HepG2 (cell line): ENCODE measurements around the gene C11orf24. TPM values are rescaled to one million over a fixed set of nuclear protein-coding genes. Genes with fewer than 3 reads are reported as not detected.

Experiments
- AGO2 ChIP-seq: fragments of 200-400 bp; formaldehyde crosslinking; optimal IDR thresholded peaks from 2 replicates; pipeline ENCODE3; 2017; ENCODE audit warnings: mild to moderate bottlenecking, low read depth, low read length, moderate library complexity
- IKZF4 ChIP-seq: sonication (generic); formaldehyde crosslinking; IDR thresholded peaks from 2 replicates; pipeline ENCODE4 v1.5.1; 2020; ENCODE audit warnings: borderline replicate concordance, mild to moderate bottlenecking, low read depth, missing genetic modification reagents; ENCODE audit errors: not compliant biosample characterization
- KDM5A ChIP-seq: fragments of 200-600 bp; sonication (generic); IDR thresholded peaks from 2 replicates; pipeline ENCODE4 v1.7.0; 2018; ENCODE audit warnings: antibody characterized with exemption, mild to moderate bottlenecking, low read length, borderline replicate concordance
- KLF12 ChIP-seq: sonication (generic); formaldehyde crosslinking; IDR thresholded peaks from 2 replicates; pipeline ENCODE4 v1.4.0; 2020; ENCODE audit warnings: missing genetic modification reagents, borderline replicate concordance
- NCOA1 ChIP-seq: sonication (generic); formaldehyde crosslinking; IDR thresholded peaks from 2 replicates; pipeline ENCODE4 v1.9.0; 2021; ENCODE audit warnings: missing genetic modification reagents
- RXRA ChIP-seq: sonication (generic); formaldehyde crosslinking; IDR thresholded peaks from 2 replicates; pipeline ENCODE4 v1.5.1; 2020; ENCODE audit warnings: missing genetic modification reagents
- SALL1 ChIP-seq: sonication (generic); formaldehyde crosslinking; IDR thresholded peaks from 2 replicates; pipeline ENCODE4 v1.8.0; 2022; ENCODE audit warnings: mild to moderate bottlenecking, missing genetic modification reagents
- SIX4 ChIP-seq: sonication (generic); formaldehyde crosslinking; IDR thresholded peaks from 2 replicates; pipeline ENCODE4 v1.4.0; 2020; ENCODE audit warnings: missing genetic modification reagents
- SP4 ChIP-seq: sonication (generic); formaldehyde crosslinking; IDR thresholded peaks from 2 replicates; pipeline ENCODE4 v1.8.1; 2023; ENCODE audit warnings: mild to moderate bottlenecking, missing genetic modification reagents
- TBP ChIP-seq: sonication (generic); formaldehyde crosslinking; IDR thresholded peaks from 2 replicates; pipeline ENCODE4 v1.5.0; 2020; ENCODE audit warnings: missing genetic modification reagents
- ZBTB39 ChIP-seq: sonication (generic); formaldehyde crosslinking; IDR thresholded peaks from 2 replicates; pipeline ENCODE4 v1.5.0; 2020; ENCODE audit warnings: missing genetic modification reagents
- ZFP37 ChIP-seq: sonication (generic); formaldehyde crosslinking; IDR thresholded peaks from 2 replicates; pipeline ENCODE4 v1.4.0; 2020; ENCODE audit warnings: missing genetic modification reagents, borderline replicate concordance
- ZFP82 ChIP-seq: sonication (generic); formaldehyde crosslinking; IDR thresholded peaks from 2 replicates; pipeline ENCODE4 v1.5.1; 2020; ENCODE audit warnings: mild to moderate bottlenecking, missing genetic modification reagents, borderline replicate concordance
- ZNF337 ChIP-seq: sonication (generic); formaldehyde crosslinking; IDR thresholded peaks from 2 replicates; pipeline ENCODE4 v1.5.1; 2020; ENCODE audit warnings: missing genetic modification reagents, low read depth, mild to moderate bottlenecking, borderline replicate concordance
- ZNF446 ChIP-seq: sonication (generic); formaldehyde crosslinking; IDR thresholded peaks from 2 replicates; pipeline ENCODE4 v1.5.0; 2020; ENCODE audit warnings: mild to moderate bottlenecking, missing genetic modification reagents
- ZNF484 ChIP-seq: sonication (generic); formaldehyde crosslinking; IDR thresholded peaks from 2 replicates; pipeline ENCODE4 v1.5.1; 2020; ENCODE audit warnings: mild to moderate bottlenecking, low read depth, missing genetic modification reagents, borderline replicate concordance
- ZNF530 ChIP-seq: sonication (generic); formaldehyde crosslinking; IDR thresholded peaks from 2 replicates; pipeline ENCODE4 v1.5.0; 2020; ENCODE audit warnings: low read depth, mild to moderate bottlenecking, missing genetic modification reagents
- ZNF589 ChIP-seq: sonication (generic); formaldehyde crosslinking; conservative IDR thresholded peaks from 2 replicates; pipeline ENCODE4 v1.8.0; 2022; ENCODE audit warnings: mild to moderate bottlenecking, moderate library complexity, missing genetic modification reagents
- ZNF660 ChIP-seq: sonication (generic); formaldehyde crosslinking; IDR thresholded peaks from 2 replicates; pipeline ENCODE4 v1.5.1; 2020; ENCODE audit warnings: mild to moderate bottlenecking, low read depth, missing genetic modification reagents, borderline replicate concordance
- ZNF709 ChIP-seq: sonication (generic); formaldehyde crosslinking; IDR thresholded peaks from 2 replicates; pipeline ENCODE4 v1.5.0; 2020; ENCODE audit warnings: mild to moderate bottlenecking, missing genetic modification reagents
- ZSCAN31 ChIP-seq: sonication (generic); formaldehyde crosslinking; IDR thresholded peaks from 2 replicates; pipeline ENCODE4 v1.5.0; 2020; ENCODE audit warnings: low read depth, mild to moderate bottlenecking, missing genetic modification reagents
- polyA plus RNA-seq, 8 experiments: library from polyadenylated mRNA; depleted of rRNA in 3 of 8; stranded (reverse) in 7 of 8; unstranded in 1 of 8; fragments of >200 nt; fragmentation: Illumina TruSeq in 4 of 8; extraction: Trizol in 4 of 8; gene quantifications; 2 replicates each; pipeline versions ENCODE4 v1.2.1 to v1.2.3, GENCODE V29; 2011 to 2016; ENCODE audit warnings: low read depth in 4 of 8, missing spikeins in 1 of 8, mixed read lengths in 1 of 8; ENCODE audit not compliant: insufficient read depth in 1 of 8
- total RNA-seq, 5 experiments: library from RNA; depleted of rRNA; stranded (reverse); fragments of >200 nt; fragmentation: Illumina TruSeq; extraction: Trizol; gene quantifications; 2 replicates each; pipeline ENCODE4 v1.2.3, GENCODE V29; 2016; ENCODE audit warnings: low read depth in 1 of 5
- TF ChIP-seq, protein P1 (sequence below): sonication (generic); formaldehyde crosslinking; IDR thresholded peaks from 2 replicates; pipeline ENCODE4 v1.5.1; 2020; ENCODE audit warnings: missing genetic modification reagents, mild to moderate bottlenecking, borderline replicate concordance
- TF ChIP-seq, protein P2 (sequence below): sonication (generic); formaldehyde crosslinking; IDR thresholded peaks from 2 replicates; pipeline ENCODE4 v1.5.0; 2020; ENCODE audit warnings: mild to moderate bottlenecking, missing genetic modification reagents

The C11orf24 gene
- total and polyA plus RNA-seq, 2 of the 13 experiments (the other 11 are each of a cell fraction or from before 2014, with no cell fraction given) = 52.9 to 55.5 TPM

GRCh38 chr11:68314203-68315170, 42.7 kb upstream of the C11orf24 start (continued):
- TF ChIP-seq, protein P1, sequence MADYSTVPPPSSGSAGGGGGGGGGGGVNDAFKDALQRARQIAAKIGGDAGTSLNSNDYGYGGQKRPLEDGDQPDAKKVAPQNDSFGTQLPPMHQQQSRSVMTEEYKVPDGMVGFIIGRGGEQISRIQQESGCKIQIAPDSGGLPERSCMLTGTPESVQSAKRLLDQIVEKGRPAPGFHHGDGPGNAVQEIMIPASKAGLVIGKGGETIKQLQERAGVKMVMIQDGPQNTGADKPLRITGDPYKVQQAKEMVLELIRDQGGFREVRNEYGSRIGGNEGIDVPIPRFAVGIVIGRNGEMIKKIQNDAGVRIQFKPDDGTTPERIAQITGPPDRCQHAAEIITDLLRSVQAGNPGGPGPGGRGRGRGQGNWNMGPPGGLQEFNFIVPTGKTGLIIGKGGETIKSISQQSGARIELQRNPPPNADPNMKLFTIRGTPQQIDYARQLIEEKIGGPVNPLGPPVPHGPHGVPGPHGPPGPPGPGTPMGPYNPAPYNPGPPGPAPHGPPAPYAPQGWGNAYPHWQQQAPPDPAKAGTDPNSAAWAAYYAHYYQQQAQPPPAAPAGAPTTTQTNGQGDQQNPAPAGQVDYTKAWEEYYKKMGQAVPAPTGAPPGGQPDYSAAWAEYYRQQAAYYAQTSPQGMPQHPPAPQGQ (CRISPR knock-in tag) = no peak
- no peak for TF ChIP-seq SP4 (CRISPR knock-in tag)
- no peak for TF ChIP-seq ZNF337
- TF ChIP-seq ZNF446 (CRISPR knock-in tag) = peak; percentile 60; the same call in 1 of the 2 replicates
- no peak for TF ChIP-seq IKZF4
- no peak for TF ChIP-seq ZNF484 (CRISPR knock-in tag)
- peak; percentile 63; the same call in 1 of the 2 replicates for TF ChIP-seq KLF12 (CRISPR knock-in tag)
- no peak for TF ChIP-seq SALL1 (CRISPR knock-in tag)
- TF ChIP-seq TBP (CRISPR knock-in tag) = no peak
- peak; percentile 12; the same call in 1 of the 2 replicates for TF ChIP-seq ZSCAN31
- TF ChIP-seq NCOA1 = 0 out of 2 replicates have a peak, but pooled peaks have one; percentile 81
- TF ChIP-seq ZNF709 (CRISPR knock-in tag) = 0 out of 2 replicates have a peak, but pooled peaks have one; percentile 39
- TF ChIP-seq, protein P2, sequence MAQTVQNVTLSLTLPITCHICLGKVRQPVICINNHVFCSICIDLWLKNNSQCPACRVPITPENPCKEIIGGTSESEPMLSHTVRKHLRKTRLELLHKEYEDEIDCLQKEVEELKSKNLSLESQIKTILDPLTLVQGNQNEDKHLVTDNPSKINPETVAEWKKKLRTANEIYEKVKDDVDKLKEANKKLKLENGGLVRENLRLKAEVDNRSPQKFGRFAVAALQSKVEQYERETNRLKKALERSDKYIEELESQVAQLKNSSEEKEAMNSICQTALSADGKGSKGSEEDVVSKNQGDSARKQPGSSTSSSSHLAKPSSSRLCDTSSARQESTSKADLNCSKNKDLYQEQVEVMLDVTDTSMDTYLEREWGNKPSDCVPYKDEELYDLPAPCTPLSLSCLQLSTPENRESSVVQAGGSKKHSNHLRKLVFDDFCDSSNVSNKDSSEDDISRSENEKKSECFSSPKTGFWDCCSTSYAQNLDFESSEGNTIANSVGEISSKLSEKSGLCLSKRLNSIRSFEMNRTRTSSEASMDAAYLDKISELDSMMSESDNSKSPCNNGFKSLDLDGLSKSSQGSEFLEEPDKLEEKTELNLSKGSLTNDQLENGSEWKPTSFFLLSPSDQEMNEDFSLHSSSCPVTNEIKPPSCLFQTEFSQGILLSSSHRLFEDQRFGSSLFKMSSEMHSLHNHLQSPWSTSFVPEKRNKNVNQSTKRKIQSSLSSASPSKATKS (CRISPR knock-in tag) = no peak
- no peak for TF ChIP-seq ZNF660 (CRISPR knock-in tag)
- TF ChIP-seq ZFP37 (CRISPR knock-in tag) = peak; percentile 31; the same call in 1 of the 2 replicates
- TF ChIP-seq ZNF589 = no peak
- peak; percentile 66 for TF ChIP-seq AGO2
- TF ChIP-seq ZFP82 (CRISPR knock-in tag) = peak; percentile 31; the same call in 1 of the 2 replicates
- TF ChIP-seq ZBTB39 (CRISPR knock-in tag) = no peak
- TF ChIP-seq ZNF530 = no peak
- TF ChIP-seq KDM5A = no peak
- no peak for TF ChIP-seq SIX4 (CRISPR knock-in tag)
- TF ChIP-seq RXRA (CRISPR knock-in tag) = no peak
